Stimulated activated CD8-positive, alpha-beta memory T cell treated with anti-CD3 and anti-CD28 coated beads, Interleukin-7, amount 100 ng/mL, for 1 hour (primary cell): ENCODE results near the gene SHQ1.
"Not testable (repeated sequence)": the region's sequence is repeated elsewhere in the genome, so short reads cannot be mapped to it uniquely, and the experiment has no call there.

Experiments
- DNase-seq, 2 donors: peaks; one replicate each; pipeline ENCODE4 v3.0.0-alpha.2; 2020; ENCODE audit warnings: low read depth in 2 of 2

Gene SHQ1

DNA sequence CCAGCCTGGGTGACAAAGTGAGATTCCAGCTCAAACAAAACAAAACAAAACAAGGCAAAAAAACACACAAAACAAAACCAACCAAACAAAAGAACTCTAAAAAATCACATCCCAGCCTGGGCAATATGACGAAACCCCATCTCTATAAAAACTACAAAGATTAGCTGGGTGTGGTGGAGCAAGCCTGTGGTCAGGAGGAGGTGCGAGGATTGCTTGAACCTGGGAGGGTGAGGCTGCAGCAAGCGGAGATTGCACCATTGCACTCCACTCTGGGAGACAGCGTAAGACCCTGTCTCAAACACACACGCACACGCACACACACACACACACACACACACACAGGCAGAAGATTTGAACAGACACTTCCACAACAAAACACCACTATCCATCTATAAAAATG is 99.6 kb downstream of the SHQ1 start:
- DNase-seq: no peak

- DNase-seq: no peak
These were observed 101.5 kb downstream of the SHQ1 start for GRCh38 chr3:72746430-72747411.

GRCh38 chr3:72745146-72745999 is 102.9 kb downstream of the SHQ1 start:
- no peak for DNase-seq

DNA sequence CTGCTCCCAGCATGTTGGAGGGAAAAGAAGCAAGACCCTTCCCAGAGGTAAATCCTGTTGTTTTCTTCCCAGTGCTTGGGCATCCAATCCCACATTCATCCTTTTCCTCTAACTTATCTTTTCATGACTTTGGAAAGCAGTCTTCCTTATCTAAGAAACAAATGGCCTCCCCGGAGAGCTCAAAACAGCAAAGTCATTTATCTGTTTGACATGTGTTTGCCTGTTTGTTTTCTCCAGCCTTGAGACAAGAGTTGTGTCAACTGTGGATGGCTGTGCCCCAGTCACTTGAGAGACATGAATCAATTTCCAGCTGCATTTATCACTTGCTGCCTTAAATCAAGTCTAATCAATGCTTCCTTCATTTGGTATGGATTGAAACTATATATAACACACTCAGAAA is 103.9 kb downstream of the SHQ1 start:
- no peak for DNase-seq

DNA sequence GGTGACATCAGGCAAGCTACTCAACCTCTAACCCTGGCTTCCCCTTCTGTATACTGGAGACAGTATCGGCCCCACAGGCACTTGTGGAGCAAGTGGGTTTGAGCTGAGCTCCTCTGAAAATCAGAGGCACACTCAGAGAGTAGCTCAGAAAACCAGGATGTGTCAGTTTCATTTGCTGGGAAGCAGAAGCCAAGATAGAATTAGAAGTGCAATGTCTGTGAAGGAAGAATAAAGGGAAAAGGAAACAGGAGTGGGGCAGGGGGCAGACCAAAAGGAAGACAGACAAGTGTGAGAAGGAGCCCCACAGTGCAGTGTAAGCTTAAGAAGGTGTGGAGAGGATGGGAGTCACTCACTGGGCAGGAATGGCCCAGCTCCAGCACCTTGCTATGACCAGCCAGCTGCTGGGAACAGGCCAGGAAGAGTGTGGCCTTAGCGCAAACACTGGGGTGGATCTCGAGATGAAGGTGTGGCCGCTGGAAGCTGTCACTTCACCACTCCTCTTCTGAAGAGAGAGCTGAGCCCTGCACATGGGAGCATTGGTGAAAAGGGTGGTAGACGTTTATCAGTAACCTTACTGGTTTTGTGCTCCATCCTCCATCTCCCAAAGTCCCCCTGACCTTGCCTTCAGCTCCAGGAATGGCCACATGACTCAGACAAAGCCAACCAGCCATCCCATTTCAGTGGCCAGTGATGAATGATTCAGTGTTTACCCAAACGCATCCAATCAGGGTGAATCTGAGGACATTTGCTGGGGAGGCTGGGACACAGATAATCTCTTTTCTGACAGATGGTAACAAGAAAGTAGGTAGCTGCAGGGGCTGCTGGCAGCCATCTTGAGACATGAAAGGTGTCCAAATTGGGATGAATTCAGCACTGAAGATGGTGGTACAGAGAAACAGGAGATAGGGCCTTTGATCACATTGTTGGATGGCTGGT is 108.4 kb downstream of the SHQ1 start:
- no peak for DNase-seq

DNA sequence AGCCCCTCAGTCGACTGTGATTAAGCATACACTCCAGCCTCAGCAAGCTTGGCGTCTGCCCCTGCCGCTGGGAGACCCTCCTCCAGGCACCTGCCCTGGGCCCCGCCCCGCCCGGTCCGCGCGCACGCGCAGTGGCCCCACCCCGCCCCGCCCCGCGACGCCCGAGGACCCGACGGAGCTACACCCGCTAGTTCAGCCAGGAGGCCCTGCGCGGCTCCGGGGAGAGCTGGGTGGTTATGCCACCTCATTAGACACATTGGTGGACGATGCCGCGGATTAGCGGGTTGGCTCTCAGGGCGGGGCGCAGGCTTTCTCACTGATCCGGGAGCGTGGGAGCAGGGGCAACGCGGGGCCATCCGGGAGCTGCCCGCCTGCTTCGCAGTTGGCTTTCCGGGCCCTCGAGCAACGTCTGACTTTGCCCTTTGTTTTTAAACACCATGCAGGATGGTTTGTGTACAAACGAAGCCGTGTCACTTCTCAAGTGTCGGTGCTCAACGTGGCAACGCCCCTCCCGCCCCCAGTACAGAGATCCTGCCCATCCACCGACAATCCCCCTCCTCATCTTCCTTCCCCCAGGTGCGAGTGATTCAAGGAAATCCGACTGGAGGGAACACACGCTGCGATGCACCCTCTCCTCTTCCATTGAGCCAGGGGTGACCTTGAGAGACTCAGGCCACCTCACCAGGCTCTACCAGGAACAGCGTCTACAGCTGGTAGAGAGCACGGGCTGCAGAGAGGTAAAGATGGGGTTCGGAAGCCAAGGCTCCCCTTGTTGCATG is 109.3 kb downstream of the SHQ1 start:
- peak; percentile 30 to 55 for DNase-seq

DNA sequence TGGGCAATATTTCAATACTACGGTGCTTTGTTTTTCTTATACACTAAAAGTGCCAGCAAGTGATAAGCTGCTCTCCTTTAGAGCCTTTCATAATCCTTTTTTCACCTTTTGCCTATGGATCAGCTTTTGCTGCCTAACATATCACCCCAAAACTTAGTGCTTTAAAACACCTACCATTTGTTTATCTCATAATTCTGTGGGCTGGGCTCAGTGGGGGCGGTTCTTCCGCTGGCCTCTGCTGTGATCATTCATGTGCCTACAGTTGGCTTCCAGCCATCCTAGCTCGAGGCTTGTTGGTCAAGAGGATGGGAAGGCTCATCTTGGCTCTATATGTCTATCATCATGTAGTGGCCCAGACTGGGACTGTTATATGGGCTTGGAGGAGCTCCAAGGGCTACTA is 113.2 kb downstream of the SHQ1 start:
- not testable (repeated sequence) for DNase-seq

DNA sequence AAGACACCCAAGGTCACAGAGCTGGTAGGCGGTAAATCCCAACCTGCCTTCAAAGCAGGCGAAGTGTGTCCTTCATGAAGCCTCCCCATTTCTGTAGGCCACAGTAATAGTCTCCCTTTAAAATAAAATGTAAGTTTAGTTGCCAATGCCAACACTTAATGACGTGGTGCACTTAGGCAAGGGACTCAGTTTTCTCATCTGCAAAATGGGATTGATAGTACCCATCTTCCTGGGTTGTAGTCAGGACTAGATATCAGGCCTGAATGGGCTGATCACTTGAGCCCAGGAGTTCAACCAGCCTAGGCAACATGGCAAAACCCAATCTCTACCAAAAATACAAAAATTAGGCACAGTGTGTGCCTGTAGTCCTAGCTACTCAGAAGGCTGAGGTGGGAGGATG is 114.6 kb downstream of the SHQ1 start:
- DNase-seq: no peak

- DNase-seq: not testable (repeated sequence)
These were observed 115.4 kb downstream of the SHQ1 start for GRCh38 chr3:72732666-72733345.

- no peak for DNase-seq
These were observed 119.2 kb downstream of the SHQ1 start for GRCh38 chr3:72728958-72729467.

DNA sequence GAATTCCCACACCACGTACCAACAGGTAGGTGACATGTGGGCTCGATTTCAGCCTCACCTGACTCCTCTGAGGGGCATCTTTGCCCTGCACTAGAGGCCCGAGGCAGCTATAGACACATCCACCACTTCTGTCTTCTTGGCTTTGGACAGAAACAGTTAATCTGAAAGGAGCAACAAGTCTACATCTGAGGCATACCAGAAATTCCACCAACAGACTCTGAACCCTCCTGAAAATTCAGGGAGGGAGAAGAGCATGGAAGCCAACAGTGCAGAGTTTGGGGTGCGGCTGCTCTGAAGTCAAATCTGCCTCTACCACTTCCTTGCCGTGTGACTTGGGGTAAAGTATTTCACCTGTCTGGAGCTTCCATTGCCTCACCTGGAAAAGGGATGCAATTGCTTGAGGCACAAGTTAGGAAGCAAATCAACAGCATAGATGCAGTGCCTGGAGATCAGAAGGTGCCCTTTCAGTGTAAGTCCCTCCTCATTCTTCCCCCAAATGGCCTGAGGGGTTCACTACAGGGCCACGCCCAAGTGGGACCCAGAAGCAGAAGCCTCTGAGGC is 119.8 kb downstream of the SHQ1 start:
- DNase-seq: no peak

DNA sequence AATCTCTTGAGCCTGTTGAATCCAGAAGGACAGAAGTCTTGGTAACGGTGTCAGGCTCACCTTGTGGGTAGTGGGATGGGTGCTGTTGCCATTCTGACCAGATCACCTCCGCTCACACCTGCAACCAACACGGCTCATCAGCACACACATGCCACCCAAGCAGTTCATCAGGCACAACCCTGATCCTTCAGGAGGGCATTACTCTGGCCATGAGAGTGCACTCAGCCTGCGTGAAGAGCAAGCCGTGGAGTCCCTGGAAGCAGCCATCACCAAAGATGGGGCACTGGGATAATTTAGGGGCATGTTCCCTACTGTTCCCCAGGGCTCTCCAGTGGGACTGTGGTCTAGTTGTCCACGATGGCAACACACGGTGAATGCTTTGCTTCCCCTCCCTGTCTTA is 120.5 kb downstream of the SHQ1 start:
- no peak for DNase-seq

GRCh38 chr3:72727172-72727571 is 121.1 kb downstream of the SHQ1 start:
- DNase-seq: no peak

DNA sequence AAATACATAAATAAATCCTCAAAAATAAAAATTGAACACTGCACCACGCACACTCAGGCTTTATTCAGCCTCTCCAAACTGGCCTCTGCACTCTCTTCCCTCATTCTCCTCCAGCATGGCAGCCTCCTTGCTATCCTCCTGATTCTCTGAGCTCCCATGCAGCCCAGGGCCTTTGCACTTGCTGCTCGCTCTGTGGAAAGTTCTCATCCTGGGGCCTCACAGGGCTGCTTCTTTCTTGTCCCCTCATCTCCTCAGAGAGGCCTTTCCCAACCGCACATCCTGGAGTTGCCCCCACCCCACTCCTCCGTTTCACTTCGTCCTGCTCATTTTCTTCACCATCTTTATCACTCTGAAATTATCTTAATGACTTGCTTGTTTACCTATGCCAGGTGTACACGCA is 123.0 kb downstream of the SHQ1 start:
- DNase-seq: no peak

DNA sequence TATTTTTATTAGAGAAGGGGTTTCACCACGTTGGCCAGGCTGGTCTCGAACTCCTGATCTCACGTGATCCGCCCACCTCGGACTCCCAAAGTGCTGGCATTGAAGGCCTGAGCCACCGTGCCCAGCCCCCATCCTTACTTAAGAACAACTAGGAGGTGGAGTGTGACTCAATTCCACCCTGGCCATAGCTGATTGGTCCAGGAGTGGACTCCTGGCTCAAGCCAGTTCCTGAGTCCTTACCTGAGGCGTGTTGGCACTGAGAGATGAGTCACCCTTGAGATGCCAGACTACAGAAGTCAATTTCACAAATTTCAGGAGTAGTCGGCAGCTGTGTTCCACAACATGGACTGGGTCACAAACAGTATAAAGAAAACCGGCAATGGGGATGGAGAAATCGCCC is 124.2 kb downstream of the SHQ1 start:
- no peak for DNase-seq

DNA sequence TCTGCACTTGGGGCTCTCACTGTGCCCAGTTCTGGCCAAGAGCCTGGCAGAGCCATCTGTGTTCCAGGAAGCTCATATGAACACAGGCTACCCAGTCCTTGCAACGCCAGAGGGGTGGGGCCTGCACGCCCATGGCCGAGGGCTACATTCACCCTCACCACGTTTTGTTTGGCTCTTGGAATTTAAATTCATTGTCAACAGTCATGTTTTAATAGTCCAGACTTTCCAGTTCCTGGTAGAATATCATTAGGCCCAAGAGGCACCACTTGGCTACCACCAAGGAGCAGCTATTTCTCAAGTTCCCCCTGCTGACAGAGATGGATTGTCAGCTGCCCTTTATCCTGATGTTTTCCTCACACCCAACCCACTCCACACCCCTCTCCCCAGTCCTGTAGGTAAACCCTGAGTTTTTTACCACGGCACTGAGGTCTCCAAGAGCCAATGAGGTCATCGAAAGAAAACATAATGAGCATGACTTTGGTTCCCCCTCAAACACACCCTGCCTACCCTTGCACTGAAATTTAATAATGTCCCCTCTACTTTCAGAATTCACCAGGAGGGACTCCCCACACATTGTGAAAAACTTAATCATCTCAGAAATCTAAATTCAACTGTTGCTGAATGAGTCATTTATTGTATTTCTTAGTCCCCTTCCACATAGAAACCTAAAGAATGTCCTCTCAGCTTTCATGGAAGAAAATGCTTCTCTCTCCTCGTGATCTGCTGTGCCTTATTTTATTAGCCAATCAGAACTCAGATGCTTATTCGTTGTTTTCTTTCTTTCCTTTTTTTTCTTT is 125.1 kb downstream of the SHQ1 start:
- DNase-seq: no peak

GRCh38 chr3:72721683-72722381 is 126.4 kb downstream of the SHQ1 start:
- no peak for DNase-seq

GRCh38 chr3:72720566-72720965 is 127.7 kb downstream of the SHQ1 start:
- no peak for DNase-seq
